ENCODE measurements around the gene LTB4R. TPM values are rescaled to one million over a fixed set of nuclear protein-coding genes. Genes with fewer than 3 reads are reported as not detected.
A peak's percentile ranks its signal among the peaks of the same experiment; 100 is the strongest.

LTB4R gene
- total RNA-seq, 1 experiment from 2014 or later = 29.6 TPM

GRCh38 chr14:24356208-24356607, 44.9 kb downstream of the LTB4R start:
- no peaks in the 10 kb centered on the region for H3K9me2 ChIP-seq (replicated peaks; ENCODE audit: insufficient read depth, low read length)
- H3K36me3 ChIP-seq (ENCODE audit: insufficient read depth, low read length) = no peaks in the 10 kb centered on the region
- no peaks in the 10 kb centered on the region for H4K20me1 ChIP-seq (ENCODE audit: insufficient read depth, low read depth, low read length)
- no peak overlapping the region for H3K9ac ChIP-seq (ENCODE audit: low read length)
- no peak for DNase-seq
- no peaks in the 10 kb centered on the region for H3K27me3 ChIP-seq (ENCODE audit: low read length)
- no peak overlapping the region for H3K4me2 ChIP-seq (ENCODE audit: low read depth, low read length, poor library complexity, severe bottlenecking)
- H3K27ac ChIP-seq (ENCODE audit: low read length) = no peak overlapping the region
- H3K9me3 ChIP-seq (ENCODE audit: low read length) = no peaks in the 10 kb centered on the region
- no peaks in the 10 kb centered on the region for H3K4me1 ChIP-seq (ENCODE audit: low read length)
- H2AFZ ChIP-seq (ENCODE audit: low read length) = no peak overlapping the region
- no peak overlapping the region for H3K4me3 ChIP-seq (ENCODE audit: low read length)
- no peaks in the 10 kb centered on the region for H3K79me2 ChIP-seq (ENCODE audit: low read length)

- no peaks in the 10 kb centered on the region for H3K9me2 ChIP-seq (replicated peaks; ENCODE audit: insufficient read depth, low read length)
- H3K4me3 ChIP-seq (ENCODE audit: low read length) = no peak overlapping the region
- no peaks in the 10 kb centered on the region for H3K27me3 ChIP-seq (ENCODE audit: low read length)
- no peaks in the 10 kb centered on the region for H3K9me3 ChIP-seq (ENCODE audit: low read length)
- H4K20me1 ChIP-seq (ENCODE audit: insufficient read depth, low read depth, low read length) = no peaks in the 10 kb centered on the region
- peaks cover 4% of the 10 kb centered on the region for H3K4me1 ChIP-seq (ENCODE audit: low read length)
- no peak overlapping the region for H3K27ac ChIP-seq (ENCODE audit: low read length)
- H3K79me2 ChIP-seq (ENCODE audit: low read length) = no peaks in the 10 kb centered on the region
- no peak overlapping the region for H2AFZ ChIP-seq (ENCODE audit: low read length)
- H3K9ac ChIP-seq (ENCODE audit: low read length) = no peak overlapping the region
- DNase-seq = no peak
- H3K36me3 ChIP-seq (ENCODE audit: insufficient read depth, low read length) = no peaks in the 10 kb centered on the region
- H3K4me2 ChIP-seq (ENCODE audit: low read depth, low read length, poor library complexity, severe bottlenecking) = no peak overlapping the region
These were observed 49.0 kb downstream of the LTB4R start for GRCh38 chr14:24360281-24360680.

- H3K9me3 ChIP-seq (ENCODE audit: low read length) = no peaks in the 10 kb centered on the region
- H2AFZ ChIP-seq (ENCODE audit: low read length) = no peak overlapping the region
- no peak overlapping the region for H3K4me3 ChIP-seq (ENCODE audit: low read length)
- H3K4me2 ChIP-seq (ENCODE audit: low read depth, low read length, poor library complexity, severe bottlenecking) = no peak overlapping the region
- peaks cover 13% of the 10 kb centered on the region for H3K4me1 ChIP-seq (ENCODE audit: low read length)
- H3K9me2 ChIP-seq (replicated peaks; ENCODE audit: insufficient read depth, low read length) = no peaks in the 10 kb centered on the region
- H3K9ac ChIP-seq (ENCODE audit: low read length) = no peak overlapping the region
- H3K27me3 ChIP-seq (ENCODE audit: low read length) = no peaks in the 10 kb centered on the region
- H3K79me2 ChIP-seq (ENCODE audit: low read length) = no peaks in the 10 kb centered on the region
- no peak for DNase-seq
- H3K36me3 ChIP-seq (ENCODE audit: insufficient read depth, low read length) = no peaks in the 10 kb centered on the region
- no peak overlapping the region for H3K27ac ChIP-seq (ENCODE audit: low read length)
- H4K20me1 ChIP-seq (ENCODE audit: insufficient read depth, low read depth, low read length) = no peaks in the 10 kb centered on the region
These were observed 50.0 kb downstream of the LTB4R start for GRCh38 chr14:24361326-24361725.

- no peak for DNase-seq
- Histone ChIP-seq H4K20me1 (ENCODE audit: insufficient read depth, low read depth, low read length) (no peaks in the 10 kb centered on the region), H3K4me3 (ENCODE audit: low read length) (no peak overlapping the region), H3K9ac (ENCODE audit: low read length) (no peak overlapping the region), H3K4me2 (ENCODE audit: low read depth, low read length, poor library complexity, severe bottlenecking) (no peak overlapping the region), H3K27me3 (ENCODE audit: low read length) (no peaks in the 10 kb centered on the region), H3K4me1 (ENCODE audit: low read length) (peaks cover 24% of the 10 kb centered on the region), H2AFZ (ENCODE audit: low read length) (no peak overlapping the region), H3K9me3 (ENCODE audit: low read length) (no peaks in the 10 kb centered on the region), H3K36me3 (ENCODE audit: insufficient read depth, low read length) (no peaks in the 10 kb centered on the region), H3K9me2 (replicated peaks; ENCODE audit: insufficient read depth, low read length) (no peaks in the 10 kb centered on the region), H3K27ac (ENCODE audit: low read length) (no peak overlapping the region), H3K79me2 (ENCODE audit: low read length) (no peaks in the 10 kb centered on the region)
These were observed 51.1 kb downstream of the LTB4R start for GRCh38 chr14:24362241-24362960.

GRCh38 chr14:24363401-24363800, 52.1 kb downstream of the LTB4R start:
- Histone ChIP-seq H4K20me1 (ENCODE audit: insufficient read depth, low read depth, low read length) (no peaks in the 10 kb centered on the region), H3K9ac (ENCODE audit: low read length) (no peak overlapping the region), H3K4me2 (ENCODE audit: low read depth, low read length, poor library complexity, severe bottlenecking) (no peak overlapping the region), H3K79me2 (ENCODE audit: low read length) (no peaks in the 10 kb centered on the region), H3K4me3 (ENCODE audit: low read length) (no peak overlapping the region), H3K4me1 (ENCODE audit: low read length) (peaks cover 34% of the 10 kb centered on the region), H3K27me3 (ENCODE audit: low read length) (no peaks in the 10 kb centered on the region), H3K36me3 (ENCODE audit: insufficient read depth, low read length) (no peaks in the 10 kb centered on the region), H3K9me2 (replicated peaks; ENCODE audit: insufficient read depth, low read length) (no peaks in the 10 kb centered on the region), H3K27ac (ENCODE audit: low read length) (no peak overlapping the region), H2AFZ (ENCODE audit: low read length) (no peak overlapping the region), H3K9me3 (ENCODE audit: low read length) (no peaks in the 10 kb centered on the region)
- no peak for DNase-seq

GRCh38 chr14:24364841-24365240, 53.5 kb downstream of the LTB4R start:
- no peaks in the 10 kb centered on the region for H3K9me3 ChIP-seq (ENCODE audit: low read length)
- no peak for DNase-seq
- H3K9ac ChIP-seq (ENCODE audit: low read length) = no peak overlapping the region
- H3K9me2 ChIP-seq (replicated peaks; ENCODE audit: insufficient read depth, low read length) = no peaks in the 10 kb centered on the region
- H4K20me1 ChIP-seq (ENCODE audit: insufficient read depth, low read depth, low read length) = no peaks in the 10 kb centered on the region
- no peak overlapping the region for H3K27ac ChIP-seq (ENCODE audit: low read length)
- 0 out of 2 replicates have a peak overlapping the region, but pooled peaks have one; percentile 30 for H2AFZ ChIP-seq (ENCODE audit: low read length)
- H3K4me3 ChIP-seq (ENCODE audit: low read length) = no peak overlapping the region
- no peaks in the 10 kb centered on the region for H3K36me3 ChIP-seq (ENCODE audit: insufficient read depth, low read length)
- peaks cover 39% of the 10 kb centered on the region for H3K4me1 ChIP-seq (ENCODE audit: low read length)
- H3K79me2 ChIP-seq (ENCODE audit: low read length) = no peaks in the 10 kb centered on the region
- H3K4me2 ChIP-seq (ENCODE audit: low read depth, low read length, poor library complexity, severe bottlenecking) = peak overlapping the region; percentile 96
- H3K27me3 ChIP-seq (ENCODE audit: low read length) = no peaks in the 10 kb centered on the region

GRCh38 chr14:24365600-24366412, 54.5 kb downstream of the LTB4R start:
- H3K9ac ChIP-seq (ENCODE audit: low read length) = peak overlapping the region; percentile 84
- H3K4me1 ChIP-seq (ENCODE audit: low read length) = peaks cover 48% of the 10 kb centered on the region
- H3K9me3 ChIP-seq (ENCODE audit: low read length) = no peaks in the 10 kb centered on the region
- peak overlapping the region; percentile 79 for H3K27ac ChIP-seq (ENCODE audit: low read length)
- DNase-seq = peak; percentile 99
- H3K36me3 ChIP-seq (ENCODE audit: insufficient read depth, low read length) = no peaks in the 10 kb centered on the region
- H3K9me2 ChIP-seq (replicated peaks; ENCODE audit: insufficient read depth, low read length) = no peaks in the 10 kb centered on the region
- H4K20me1 ChIP-seq (ENCODE audit: insufficient read depth, low read depth, low read length) = no peaks in the 10 kb centered on the region
- no peaks in the 10 kb centered on the region for H3K79me2 ChIP-seq (ENCODE audit: low read length)
- H3K4me3 ChIP-seq (ENCODE audit: low read length) = peak overlapping the region; percentile 72
- peak overlapping the region; percentile 95 for H2AFZ ChIP-seq (ENCODE audit: low read length)
- peak overlapping the region; percentile 96 for H3K4me2 ChIP-seq (ENCODE audit: low read depth, low read length, poor library complexity, severe bottlenecking)
- no peaks in the 10 kb centered on the region for H3K27me3 ChIP-seq (ENCODE audit: low read length)

GRCh38 chr14:24366413-24366720, 55.1 kb downstream of the LTB4R start:
- DNase-seq = no peak
- Histone ChIP-seq H2AFZ (ENCODE audit: low read length) (peak overlapping the region; percentile 95; the same call in 1 of the 2 replicates), H3K9ac (ENCODE audit: low read length) (peak overlapping the region; percentile 84), H3K79me2 (ENCODE audit: low read length) (no peaks in the 10 kb centered on the region), H3K36me3 (ENCODE audit: insufficient read depth, low read length) (no peaks in the 10 kb centered on the region), H3K27me3 (ENCODE audit: low read length) (no peaks in the 10 kb centered on the region), H3K4me2 (ENCODE audit: low read depth, low read length, poor library complexity, severe bottlenecking) (peak overlapping the region; percentile 96), H3K9me2 (replicated peaks; ENCODE audit: insufficient read depth, low read length) (no peaks in the 10 kb centered on the region), H3K9me3 (ENCODE audit: low read length) (no peaks in the 10 kb centered on the region), H3K27ac (ENCODE audit: low read length) (peak overlapping the region; percentile 79), H3K4me1 (ENCODE audit: low read length) (peaks cover 54% of the 10 kb centered on the region), H3K4me3 (ENCODE audit: low read length) (peak overlapping the region; percentile 72), H4K20me1 (ENCODE audit: insufficient read depth, low read depth, low read length) (no peaks in the 10 kb centered on the region)

Measured in Karpas-422 (cell line).